Superior temporal gyrus (tissue), 1 donor: ENCODE measurements around the gene SHISA9.

Experiments used
- DNase-seq: peaks from one replicate; pipeline ENCODE4 v3.0.0-alpha.2; 2016; ENCODE audit errors: extremely low spot score

SHISA9 gene

DNA sequence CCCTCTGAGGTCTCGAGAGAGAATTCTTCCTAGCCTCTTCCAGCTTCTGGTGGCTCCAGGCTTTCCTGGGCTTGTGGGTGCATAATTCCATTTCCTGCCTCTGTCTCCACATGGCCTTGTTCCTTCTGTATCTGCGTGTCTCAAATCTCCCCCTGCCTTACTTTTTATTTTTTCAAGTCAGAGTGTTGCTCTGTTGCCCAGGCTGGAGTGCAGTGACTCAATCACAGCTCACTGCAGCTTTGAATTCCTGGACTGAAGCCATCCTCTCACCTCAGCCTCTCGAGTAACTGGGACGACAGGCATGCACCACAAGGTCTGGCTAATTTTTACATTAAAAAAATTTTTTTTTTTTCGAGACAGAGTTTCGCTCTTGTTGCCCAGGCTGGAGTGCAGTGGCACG lies 120.6 kb downstream of the SHISA9 start:
- no peak for DNase-seq

GRCh38 chr16:13029786-13030185 lies 128.4 kb downstream of the SHISA9 start:
- no peak for DNase-seq

GRCh38 chr16:13030769-13031168 lies 129.4 kb downstream of the SHISA9 start:
- DNase-seq: no peak

GRCh38 chr16:13032911-13033310 lies 131.5 kb downstream of the SHISA9 start:
- DNase-seq: no peak

DNA sequence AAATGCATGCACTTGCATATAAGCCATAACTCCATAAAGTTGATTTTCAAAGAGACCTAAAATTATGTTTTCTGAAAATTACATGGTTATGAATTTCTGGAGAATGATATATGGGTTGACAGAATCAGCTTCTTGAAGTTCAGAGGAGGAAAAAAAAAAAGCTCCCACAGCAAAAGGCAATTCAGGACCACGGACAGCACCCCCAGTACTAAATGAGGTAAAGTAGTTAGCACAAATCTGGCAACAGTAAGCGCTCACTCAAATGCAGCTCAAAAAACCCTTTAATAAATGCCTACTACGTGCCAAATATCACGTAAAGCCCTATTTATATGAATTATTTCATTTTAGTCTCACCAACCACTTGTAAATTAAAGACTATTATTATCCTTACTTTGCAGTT lies 135.2 kb downstream of the SHISA9 start:
- peak; percentile 64 for DNase-seq

- DNase-seq: no peak
Observed at GRCh38 chr16:13038591-13038990, 137.2 kb downstream of the SHISA9 start.

DNA sequence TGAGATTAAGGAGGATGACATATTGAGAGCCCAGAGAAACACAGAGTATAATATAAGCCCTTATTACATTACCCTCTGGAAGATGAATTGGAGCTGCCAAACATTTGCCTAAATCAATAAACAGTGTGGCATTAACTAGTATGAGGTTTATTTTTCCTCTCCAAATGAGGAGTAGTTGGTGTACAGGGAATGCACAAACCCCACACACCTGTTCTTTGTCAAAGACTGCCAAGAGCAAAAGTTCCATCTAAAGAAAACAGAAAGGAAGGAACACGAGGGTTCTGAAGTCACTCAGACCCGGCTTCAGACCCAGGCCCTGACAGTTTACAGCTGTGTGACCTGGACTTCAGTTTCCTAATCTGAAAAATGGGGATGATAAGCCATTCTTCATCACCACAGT lies 138.1 kb downstream of the SHISA9 start:
- no peak for DNase-seq

DNA sequence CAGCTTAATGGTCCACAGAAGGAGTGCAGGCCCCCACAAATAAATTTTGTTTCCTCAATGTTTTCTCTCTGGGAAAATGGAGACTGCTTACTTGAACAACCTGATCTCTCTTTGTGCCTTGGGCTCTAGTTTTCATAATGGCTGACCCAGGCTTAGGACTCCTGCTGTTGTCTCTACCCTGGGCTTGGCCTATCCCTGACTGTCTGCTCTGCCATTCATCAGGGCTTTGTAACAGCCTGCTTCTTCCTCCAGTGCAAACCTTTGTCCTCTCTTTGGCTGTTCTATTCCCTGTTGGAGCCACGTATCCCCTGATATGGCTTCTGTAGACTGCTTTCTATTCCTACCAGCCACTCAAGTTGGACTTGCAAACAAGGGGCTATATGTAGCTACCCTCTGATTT lies 139.8 kb downstream of the SHISA9 start:
- no peak for DNase-seq

DNA sequence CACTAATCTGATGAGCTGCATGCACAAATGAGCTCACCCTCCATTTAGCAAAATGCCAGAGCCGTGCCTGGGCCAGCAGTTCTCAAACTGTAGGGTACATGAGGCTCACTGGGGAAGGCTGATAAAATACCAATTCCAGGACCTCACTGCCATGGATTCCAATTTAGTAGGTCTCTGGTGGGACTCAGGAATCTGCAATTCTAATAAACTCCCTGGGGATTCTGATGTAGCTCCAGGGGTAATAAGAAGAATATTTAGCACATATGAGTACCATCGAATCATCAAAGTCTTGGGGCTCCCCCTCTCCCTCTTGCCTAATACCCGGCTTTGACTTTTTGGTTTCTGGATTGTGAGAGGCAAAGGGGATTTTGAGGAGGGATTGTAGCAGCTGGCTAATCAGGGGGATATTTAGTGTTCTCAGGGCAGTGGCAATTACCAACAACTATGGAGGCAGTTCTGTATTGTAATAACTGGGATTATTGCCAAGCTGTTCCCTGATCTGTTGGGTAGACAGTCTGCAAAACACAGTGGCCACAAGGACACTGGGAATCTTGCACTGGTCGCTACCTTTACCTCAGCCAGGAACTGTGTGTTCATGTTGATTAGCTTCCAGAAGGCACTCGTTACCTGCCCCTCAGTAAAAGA lies 140.4 kb downstream of the SHISA9 start:
- DNase-seq: no peak

DNA sequence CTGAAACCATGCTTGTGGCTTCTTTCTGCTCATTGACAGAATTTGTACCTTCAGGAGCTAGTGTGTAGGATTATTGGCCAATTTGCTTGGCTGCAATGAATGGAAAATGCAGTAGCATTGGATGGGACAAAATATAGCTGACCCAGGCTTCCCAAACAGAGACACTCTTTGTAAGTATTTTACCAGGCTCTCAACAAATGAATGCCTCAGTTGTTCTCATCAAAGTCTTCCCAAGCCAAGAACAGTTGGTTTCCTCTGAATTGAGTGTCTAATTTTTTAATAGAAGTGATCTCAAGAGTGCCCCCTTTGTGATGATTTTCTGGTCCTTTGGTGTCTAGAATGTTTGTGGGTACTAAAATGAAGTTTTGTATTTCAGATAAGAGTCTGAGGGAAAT lies 140.9 kb downstream of the SHISA9 start:
- peak; percentile 22 for DNase-seq

DNA sequence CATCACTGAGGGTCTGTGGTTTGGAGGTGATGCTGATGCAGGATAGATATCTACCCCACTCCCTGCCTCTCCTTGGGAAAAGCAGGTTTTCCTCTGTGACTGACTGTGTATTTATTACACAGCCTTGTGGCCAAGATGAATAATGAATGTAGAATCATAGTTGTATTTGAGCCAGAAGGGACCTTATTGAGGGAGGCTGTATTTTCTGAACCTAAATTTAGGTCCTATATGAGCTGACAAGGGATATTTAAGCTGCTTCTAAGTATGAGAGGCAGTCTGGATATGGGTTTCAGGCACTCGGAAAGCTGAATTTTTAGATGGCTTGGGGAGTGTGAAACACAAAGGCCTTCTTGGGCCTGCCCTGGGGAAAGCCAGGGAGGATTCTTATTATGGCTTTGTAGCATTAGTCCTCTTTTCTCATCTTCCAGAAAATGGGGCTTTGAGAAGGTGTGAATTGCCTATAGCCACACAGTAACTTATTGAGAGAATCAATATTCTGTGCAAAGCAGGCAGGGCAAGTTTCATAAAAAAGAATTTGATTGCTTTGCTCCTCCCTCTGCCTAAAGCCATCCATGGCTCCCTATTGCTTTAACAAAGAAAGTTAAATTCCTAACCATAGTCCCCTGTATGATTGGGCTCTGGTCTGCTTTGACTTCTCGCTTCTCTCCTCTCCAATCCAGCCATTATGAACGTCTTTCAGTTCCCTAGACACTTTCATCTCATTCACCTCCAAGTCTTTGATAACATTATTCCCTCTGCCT lies 144.8 kb downstream of the SHISA9 start:
- DNase-seq: peak; percentile 17

GRCh38 chr16:13047276-13047675 lies 145.9 kb downstream of the SHISA9 start:
- DNase-seq: no peak

- DNase-seq: no peak
Observed at GRCh38 chr16:13049688-13050087, 148.3 kb downstream of the SHISA9 start.

DNA sequence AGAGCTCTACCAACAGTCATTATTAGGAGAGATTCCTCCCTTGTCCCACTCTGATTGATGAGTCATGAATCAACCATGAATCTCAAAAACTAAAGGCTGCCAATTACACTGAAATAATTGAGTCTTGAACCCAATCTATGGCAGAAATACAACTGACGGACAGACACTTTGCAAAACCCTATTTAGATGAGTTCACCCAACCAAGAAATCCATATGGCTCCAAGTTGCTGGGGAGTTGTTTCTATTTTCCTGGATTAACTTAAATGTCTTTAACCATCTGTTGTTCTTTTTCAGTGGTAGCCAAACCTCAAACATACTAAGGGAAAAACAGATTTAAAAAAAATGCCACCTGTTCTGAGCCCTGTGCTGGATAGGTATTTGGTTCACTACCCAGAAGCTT lies 151.0 kb downstream of the SHISA9 start:
- no peak for DNase-seq

- DNase-seq: no peak
Observed at GRCh38 chr16:13055480-13055879, 154.1 kb downstream of the SHISA9 start.

- DNase-seq: no peak
Observed at GRCh38 chr16:13056607-13057006, 155.2 kb downstream of the SHISA9 start.

DNA sequence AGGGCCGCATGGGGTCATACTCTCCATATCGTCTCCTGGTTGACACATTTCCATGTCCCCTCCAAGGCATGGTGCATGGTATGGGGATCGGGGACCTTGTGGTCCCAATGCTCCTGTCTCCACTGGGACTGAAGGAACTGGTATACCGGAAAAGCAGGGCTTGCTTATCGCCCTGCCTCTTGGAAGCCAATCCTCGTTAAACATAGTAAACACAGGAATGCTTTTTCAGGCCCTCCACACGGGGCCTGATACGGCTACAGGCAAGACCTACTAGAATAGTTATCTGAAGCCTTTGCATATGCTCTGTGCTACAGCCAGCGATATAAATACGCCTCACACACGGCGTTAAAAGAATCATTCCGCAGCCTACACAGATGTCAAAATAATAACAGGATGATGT lies 159.5 kb downstream of the SHISA9 start:
- peak; percentile 30 for DNase-seq

GRCh38 chr16:13061691-13062090 lies 160.3 kb downstream of the SHISA9 start:
- DNase-seq: no peak

GRCh38 chr16:13062219-13062618 lies 160.8 kb downstream of the SHISA9 start:
- DNase-seq: no peak

DNA sequence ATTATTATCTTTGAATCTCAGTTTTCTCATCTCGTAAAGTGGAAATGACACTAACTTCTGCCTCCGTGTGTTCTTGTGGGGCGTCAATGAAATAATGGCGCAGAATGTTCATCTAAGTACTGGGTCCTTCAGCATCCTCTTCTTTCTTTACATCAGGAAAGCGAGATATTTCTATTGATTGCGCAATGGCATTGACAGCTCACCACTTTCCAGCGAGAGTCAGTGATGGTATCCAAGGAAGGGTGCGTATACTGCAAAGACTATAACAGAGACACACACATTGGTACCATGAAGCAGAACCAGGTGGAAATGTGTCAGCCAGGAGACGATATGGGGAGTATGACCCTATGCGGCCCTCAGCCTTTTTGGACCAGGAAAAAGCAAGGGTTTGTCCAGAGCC lies 162.1 kb downstream of the SHISA9 start:
- no peak for DNase-seq

- no peak for DNase-seq
Observed at GRCh38 chr16:13064821-13065220, 163.4 kb downstream of the SHISA9 start.

DNA sequence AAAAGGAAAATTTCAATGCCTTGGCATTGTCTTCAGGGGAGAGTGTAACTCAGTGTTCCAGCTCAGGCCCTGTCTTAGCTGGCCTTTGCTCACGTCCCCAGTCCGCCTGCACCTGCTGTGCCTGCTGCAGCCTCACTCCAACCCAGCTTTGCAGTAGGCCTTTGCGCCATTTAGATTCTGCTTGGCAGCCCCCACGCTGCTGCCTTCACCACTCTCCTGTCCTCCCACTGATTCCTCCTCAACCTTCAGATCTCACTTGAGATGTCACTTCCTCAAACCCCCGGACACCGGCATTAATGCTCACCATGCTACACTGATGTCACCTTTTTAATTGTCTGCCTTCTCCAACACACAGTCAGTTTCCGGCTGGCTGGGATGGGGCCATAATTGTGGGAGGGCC lies 166.2 kb downstream of the SHISA9 start:
- no peak for DNase-seq

DNA sequence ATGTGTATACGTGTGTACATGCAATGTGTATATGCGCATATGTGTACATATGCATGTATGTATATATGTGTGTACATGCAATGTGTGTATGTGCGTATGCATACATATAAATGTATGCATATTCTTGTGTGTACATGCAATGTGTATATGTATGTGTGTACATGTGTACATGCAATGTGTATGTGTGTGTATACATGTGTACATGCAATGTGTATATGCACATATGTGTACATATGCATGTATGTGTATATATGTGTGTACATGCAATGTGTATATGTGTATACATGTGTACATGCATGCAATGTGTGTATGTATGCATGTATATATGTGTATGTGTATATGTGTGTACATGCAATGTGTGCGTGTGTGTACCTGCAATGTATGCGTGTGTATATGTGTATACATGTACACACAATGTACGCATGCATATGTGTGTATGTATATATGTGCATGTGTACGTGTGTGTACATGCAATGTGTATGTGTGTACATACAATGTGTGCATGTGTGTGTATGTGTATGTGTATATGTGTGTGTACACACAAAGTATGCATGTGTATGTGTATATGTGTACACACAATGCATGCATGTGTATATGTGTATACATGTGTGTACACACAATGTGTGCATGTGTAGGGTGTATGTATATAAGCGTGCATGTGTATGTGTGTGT lies 167.7 kb downstream of the SHISA9 start:
- DNase-seq: no peak
